Endothelial cell of umbilical vein (primary cell): ENCODE data around the gene PSPN. TPM values are rescaled to one million over a fixed set of nuclear protein-coding genes. Genes with fewer than 3 reads are reported as not detected.

Source experiments
- BruUV-seq: library from RNA; stranded (reverse); fragments of 400-500 nt; replicated peaks from 2 replicates; lab custom pipeline; 2021; lab: Mats Ljungman, UMichigan
- CTCF ChIA-PET: fragments of 300-600, 350-600 bp; sonication (Branson Sonifier 250); formaldehyde crosslinking; loops from one replicate; lab custom pipeline; 2021; ENCODE audit warnings: antibody characterized with exemption, inconsistent platforms; lab: Charles Lee
- POLR2A ChIA-PET: fragments of 300-600, 350-600 bp; sonication (Branson Sonifier 250); formaldehyde crosslinking; loops from one replicate; lab custom pipeline; 2021; ENCODE audit warnings: antibody characterized with exemption, inconsistent platforms; lab: Charles Lee
- DNase-seq: peaks from one replicate; pipeline ENCODE4 v3.0.0-alpha.2; 2011; ENCODE audit warnings: low read depth, low spot score
- FAIRE-seq: peaks from 2 replicates; lab custom pipeline; 2011; peaks lifted over from hg19 to GRCh38; lab: Jason Lieb, UNC
- H2AFZ ChIP-seq: 2 replicates; pipeline ENCODE4 v1.6.0; 2012; ENCODE audit warnings: low read depth, low read length, control low read depth, inconsistent platforms
- H3K27ac ChIP-seq: 2 replicates; pipeline ENCODE4 v1.5.1; 2011; ENCODE audit warnings: low read depth, mild to moderate bottlenecking, control low read depth, low read length, moderate library complexity; ENCODE audit not compliant: insufficient read depth
- H3K27me3 ChIP-seq, 2 experiments: 2 replicates each; pipeline versions ENCODE4 v1.6.0 to v1.6.1; 2011; ENCODE audit warnings: low read length in 2 of 2, mixed read lengths in 1 of 2; ENCODE audit not compliant: control insufficient read depth in 2 of 2, insufficient read depth in 2 of 2
- H3K36me3 ChIP-seq, 2 experiments: 2 replicates in 1 of 2; 3 replicates in 1 of 2; pipeline ENCODE4 v1.5.1; 2011; ENCODE audit warnings: low read length in 2 of 2, mild to moderate bottlenecking in 1 of 2, moderate library complexity in 1 of 2; ENCODE audit not compliant: control insufficient read depth in 2 of 2, insufficient read depth in 2 of 2; ENCODE audit errors: extremely low read depth in 1 of 2
- H3K4me1 ChIP-seq: 3 replicates; pipeline ENCODE4 v1.5.1; 2011; ENCODE audit warnings: mild to moderate bottlenecking, low read length; ENCODE audit not compliant: control insufficient read depth, insufficient read depth; ENCODE audit errors: extremely low read depth
- H3K4me2 ChIP-seq: 2 replicates; pipeline ENCODE4 v1.6.1; 2011; ENCODE audit warnings: low read length, control low read depth, mixed read lengths; ENCODE audit not compliant: insufficient read depth
- H3K4me3 ChIP-seq, 3 experiments: fragments of 200-600 bp in 1 of 3; sonication (generic), shearing (Covaris generic) in 1 of 3; replicated peaks in 1 of 3; 2 replicates each; pipeline ENCODE4 v1.5.1; 2011 to 2016; ENCODE audit warnings: control low read depth in 3 of 3, low read length in 3 of 3, mild to moderate bottlenecking in 2 of 3, inconsistent platforms in 1 of 3, low read depth in 1 of 3, moderate library complexity in 1 of 3; ENCODE audit not compliant: insufficient read depth in 1 of 3
- H3K79me2 ChIP-seq: 2 replicates; pipeline ENCODE4 v1.6.0; 2012; ENCODE audit warnings: low read length, inconsistent platforms; ENCODE audit not compliant: control insufficient read depth, insufficient read depth
- H3K9ac ChIP-seq: replicated peaks from 2 replicates; pipeline ENCODE3; 2011; ENCODE audit warnings: low read length, control low read depth; ENCODE audit not compliant: insufficient read depth; ENCODE audit errors: extremely low read depth
- H3K9me1 ChIP-seq: replicated peaks from 3 replicates; pipeline ENCODE4 v1.6.0; 2011; ENCODE audit warnings: mild to moderate bottlenecking, low read length; ENCODE audit not compliant: control insufficient read depth, insufficient read depth; ENCODE audit errors: extremely low read depth
- H3K9me3 ChIP-seq: replicated peaks from 2 replicates; pipeline ENCODE4 v1.5.1; 2012; ENCODE audit warnings: low read length, inconsistent platforms; ENCODE audit not compliant: control insufficient read depth, insufficient read depth
- H4K20me1 ChIP-seq: replicated peaks from 2 replicates; pipeline ENCODE3; 2011; ENCODE audit warnings: mild to moderate bottlenecking, low read length; ENCODE audit not compliant: control insufficient read depth, insufficient read depth; ENCODE audit errors: extremely low read depth
- EZH2 ChIP-seq: IDR thresholded peaks from 2 replicates; pipeline ENCODE4 v1.6.1; 2012; ENCODE audit warnings: borderline replicate concordance, low read depth, mild to moderate bottlenecking, moderate library complexity, low read length, inconsistent platforms; ENCODE audit not compliant: severe bottlenecking
- FOS ChIP-seq: IDR thresholded peaks from 2 replicates; pipeline ENCODE4 v1.6.1; 2011; ENCODE audit warnings: mild to moderate bottlenecking, low read length, moderate library complexity, borderline replicate concordance; ENCODE audit not compliant: insufficient read depth
- JUN ChIP-seq: IDR thresholded peaks from 2 replicates; pipeline ENCODE4 v1.6.1; 2011; ENCODE audit warnings: borderline replicate concordance, low read depth; ENCODE audit not compliant: insufficient read length, insufficient read depth
- MAX ChIP-seq: IDR thresholded peaks from 2 replicates; pipeline ENCODE4 v1.6.1; 2011; ENCODE audit not compliant: insufficient read depth, insufficient read length
- MYC ChIP-seq: IDR thresholded peaks from one replicate; pipeline ENCODE4 v1.6.1; 2011; ENCODE audit warnings: mild to moderate bottlenecking, low read depth, low read length
- POLR2A ChIP-seq: IDR thresholded peaks from 2 replicates; pipeline ENCODE4 v1.6.1; 2012; ENCODE audit warnings: low read depth, mild to moderate bottlenecking, control low read depth, low read length
- POLR2AphosphoS5 ChIP-seq: IDR thresholded peaks from 2 replicates; pipeline ENCODE4 v1.6.1; 2012; ENCODE audit warnings: low read depth, mild to moderate bottlenecking, control low read depth, low read length, moderate library complexity; ENCODE audit not compliant: insufficient read depth
- dilution Hi-C: fragments of 300-500 bp; cut with MboI; formaldehyde crosslinking; loops from one replicate; pipeline ENCODE4 v1.15.0; 2019; ENCODE audit warnings: low sequenced_read_pairs; ENCODE audit not compliant: extremely low pct_ligation_motif_present
- intact Hi-C: fragments of 100-400 bp; cut with micrococcal nuclease; formaldehyde crosslinking; loops from one replicate; pipeline ENCODE4 v1.10.0; 2022
- polyA plus RNA-seq, 4 experiments: library from polyadenylated mRNA; depleted of rRNA in 3 of 4; stranded (reverse) in 3 of 4; unstranded in 1 of 4; fragments of >200 nt; gene quantifications; 2 replicates each; pipeline versions ENCODE4 v1.2.1 to v1.2.3, GENCODE V29; 2011 to 2012; ENCODE audit warnings: missing spikeins in 1 of 4
- total RNA-seq: library from RNA; stranded (reverse); gene quantifications from 2 replicates; pipeline ENCODE4 v1.2.3, GENCODE V29; 2021
- TF ChIP-seq, protein P1 (sequence below), 2 donors: IDR thresholded peaks; 1 replicate in 1 of 2; 2 replicates in 1 of 2; pipeline ENCODE4 v1.5.1; 2011; ENCODE audit warnings: low read length in 2 of 2, mild to moderate bottlenecking in 2 of 2, moderate library complexity in 2 of 2, control low read depth in 1 of 2, inconsistent platforms in 1 of 2, low read depth in 1 of 2; ENCODE audit not compliant: insufficient read depth in 1 of 2; ENCODE audit errors: extremely low read depth in 1 of 2

PSPN gene
- total and polyA plus RNA-seq, 2 donors (not counting 3 experiments of a cell fraction or from before 2014, with no cell fraction given), result 0.84 to 1.0 TPM

GRCh38 chr19:6381030-6381750 is 5.5 kb upstream of the PSPN start:
- no TSS peak for BruUV-seq
- intact Hi-C loops, result no loop called here

GRCh38 chr19:6379744-6380143 is 4.0 kb upstream of the PSPN start:
- Histone ChIP-seq H3K4me2 (no peak overlapping the region), H3K36me3 (peaks cover 9 to 41% of the 10 kb centered on the region in 2 experiments), H2AFZ (no peak overlapping the region), H4K20me1 (no peaks in the 10 kb centered on the region), H3K4me1 (no peaks in the 10 kb centered on the region), H3K79me2 (no peaks in the 10 kb centered on the region), H3K4me3 (no peak overlapping the region), H3K9me1 (no peaks in the 10 kb centered on the region), H3K9ac (no peak overlapping the region), H3K27ac (no peak overlapping the region), H3K9me3 (no peaks in the 10 kb centered on the region), H3K27me3 (no peaks in the 10 kb centered on the region)
- no peak for DNase-seq
- no peak for FAIRE-seq
- dilution Hi-C loops (no loop called here), intact Hi-C loops (no loop called here)
- CTCF ChIA-PET, result no interaction called here
- BruUV-seq, result TSS peak; percentile 62
- TF ChIP-seq EZH2 (no peak), MYC (no peak), FOS (no peak), JUN (no peak), MAX (no peak)
- TF ChIP-seq, protein P1, sequence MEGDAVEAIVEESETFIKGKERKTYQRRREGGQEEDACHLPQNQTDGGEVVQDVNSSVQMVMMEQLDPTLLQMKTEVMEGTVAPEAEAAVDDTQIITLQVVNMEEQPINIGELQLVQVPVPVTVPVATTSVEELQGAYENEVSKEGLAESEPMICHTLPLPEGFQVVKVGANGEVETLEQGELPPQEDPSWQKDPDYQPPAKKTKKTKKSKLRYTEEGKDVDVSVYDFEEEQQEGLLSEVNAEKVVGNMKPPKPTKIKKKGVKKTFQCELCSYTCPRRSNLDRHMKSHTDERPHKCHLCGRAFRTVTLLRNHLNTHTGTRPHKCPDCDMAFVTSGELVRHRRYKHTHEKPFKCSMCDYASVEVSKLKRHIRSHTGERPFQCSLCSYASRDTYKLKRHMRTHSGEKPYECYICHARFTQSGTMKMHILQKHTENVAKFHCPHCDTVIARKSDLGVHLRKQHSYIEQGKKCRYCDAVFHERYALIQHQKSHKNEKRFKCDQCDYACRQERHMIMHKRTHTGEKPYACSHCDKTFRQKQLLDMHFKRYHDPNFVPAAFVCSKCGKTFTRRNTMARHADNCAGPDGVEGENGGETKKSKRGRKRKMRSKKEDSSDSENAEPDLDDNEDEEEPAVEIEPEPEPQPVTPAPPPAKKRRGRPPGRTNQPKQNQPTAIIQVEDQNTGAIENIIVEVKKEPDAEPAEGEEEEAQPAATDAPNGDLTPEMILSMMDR (IDR thresholded peaks at IDR 0.05; ENCODE audit: extremely low read depth in 1 of 2, insufficient read depth in 1 of 2, low read depth in 1 of 2, low read length in 2 of 2), result no peak
- POLR2A ChIA-PET, result no interaction called here

More at GRCh38 chr19:6381030-6381750, 5.5 kb upstream of the PSPN start:
- H3K4me1 ChIP-seq, result no peaks in the 10 kb centered on the region
- no peaks in the 10 kb centered on the region for H3K27me3 ChIP-seq
- H3K36me3 ChIP-seq, result peaks cover 9 to 43% of the 10 kb centered on the region in 2 experiments
- no peaks in the 10 kb centered on the region for H3K9me3 ChIP-seq
- H4K20me1 ChIP-seq, result no peaks in the 10 kb centered on the region
- no peak overlapping the region for H3K4me3 ChIP-seq
- no peak overlapping the region for H3K4me2 ChIP-seq
- CTCF ChIA-PET, result no interaction called here
- dilution Hi-C loops, result no loop called here
- H3K27ac ChIP-seq, result no peak overlapping the region
- TF ChIP-seq EZH2 (no peak), POLR2AphosphoS5 (no peak), POLR2A (no peak)
- no peak overlapping the region for H3K9ac ChIP-seq
- no peaks in the 10 kb centered on the region for H3K79me2 ChIP-seq
- DNase-seq (peak; percentile 0), FAIRE-seq (no peak)
- POLR2A ChIA-PET, result no interaction called here
- no peaks in the 10 kb centered on the region for H3K9me1 ChIP-seq
- no peak overlapping the region for H2AFZ ChIP-seq
